Adrenal gland (tissue), 12 donors: ENCODE results near the gene IL1RAPL2. TPM values are rescaled to one million over a fixed set of nuclear protein-coding genes. Genes with fewer than 3 reads are reported as not detected.

Experiments used
- DNase-seq, 7 donors: peaks; one replicate each; pipeline ENCODE4 v3.0.0-alpha.2; 2019 to 2020
- H3K27ac ChIP-seq, 5 donors: fragments of 200-600 bp; sonication (generic) in 4 of 5; 1 replicate in 3 of 5; 2 replicates in 2 of 5; pipeline versions ENCODE4 v1.5.1 to v1.8.0; 2016 to 2020; ENCODE audit warnings: mild to moderate bottlenecking in 1 of 5
- H3K27me3 ChIP-seq: fragments of 200-600 bp; 2 replicates; pipeline ENCODE4 v1.8.0; 2021
- H3K36me3 ChIP-seq, 2 donors: fragments of 200-600 bp; replicated peaks in 1 of 2; 1 replicate in 1 of 2; 2 replicates in 1 of 2; pipeline versions ENCODE4 v1.5.1 to v1.8.0; 2018 to 2022
- H3K4me1 ChIP-seq, 2 donors: fragments of 200-600 bp; replicated peaks in 1 of 2; 1 replicate in 1 of 2; 2 replicates in 1 of 2; pipeline versions ENCODE4 v1.5.1 to v1.8.0; 2018 to 2021
- H3K4me3 ChIP-seq, 4 donors: fragments of 200-600 bp; sonication (generic) in 3 of 4; one replicate each; pipeline ENCODE4 v1.5.1; 2016 to 2018
- H3K9me3 ChIP-seq, 3 donors: fragments of 200-600 bp; sonication (generic) in 1 of 3; replicated peaks in 1 of 3; 1 replicate in 2 of 3; 2 replicates in 1 of 3; pipeline versions ENCODE4 v1.5.1 to v1.8.0; 2016 to 2021
- POLR2A ChIP-seq, 2 donors: fragments of 450-650 bp; IDR thresholded peaks; one replicate each; pipeline ENCODE4 v1.6.1; 2017; ENCODE audit warnings: antibody characterized with exemption in 2 of 2, mild to moderate bottlenecking in 2 of 2, moderate library complexity in 1 of 2
- WGBS, 4 donors: extraction: QIAGEN DNeasy Blood & Tissue Kit in 2 of 4; methylation state at CpG; one replicate each; pipeline versions ENCODE4 v1.1.5 to v1.1.7; 2013 to 2017; 5-methylcytosine and 5-hydroxymethylcytosine counted together
- intact Hi-C, 2 donors: fragments of 100-400 bp; cut with DNase I; formaldehyde crosslinking; loops; one replicate each; pipeline versions ENCODE4 v1.14.1 to v1.15.0; 2022 to 2023
- polyA plus RNA-seq, 3 donors: library from polyadenylated mRNA; stranded (reverse); fragments of 200-250 nt in 2 of 3; fragments of 350-450 nt in 1 of 3; fragmentation: Illumina TruSeq in 1 of 3; extraction: RNeasy Lipid Tissue Mini Kit (QIAGEN cat#74804) in 1 of 3; gene quantifications; one replicate each; pipeline ENCODE4 v1.2.3, GENCODE V29; 2013 to 2014
- total RNA-seq, 9 donors: library from RNA; depleted of rRNA in 4 of 9; stranded (reverse); fragments of >200 nt in 4 of 9; fragments of 120-200 nt in 1 of 9; fragmentation: NEBNext Ultra II Directional in 1 of 9; extraction: Animal tissue kit (Norgen Biotek cat#: 25700) in 1 of 9; gene quantifications; one replicate each; pipeline versions ENCODE4 v1.1.0 to v1.2.4, GENCODE V29; 2013 to 2023
- TF ChIP-seq, protein P1 (sequence below), 6 experiments: fragments of 450-650 bp in 4 of 6; fragments of 200-600 bp in 2 of 6; sonication (generic) in 1 of 6; IDR thresholded peaks; 1 replicate in 5 of 6; 2 replicates in 1 of 6; pipeline versions ENCODE4 v1.5.1 to v1.8.0; 2016 to 2021; ENCODE audit warnings: antibody characterized with exemption in 6 of 6, mild to moderate bottlenecking in 2 of 6, moderate library complexity in 1 of 6
- donor health status: healthy with polysubstance abuse.
- donor health status: Bipolar disorder and iron deficiency.
- donor health status: DM: yes; HTN: yes; CAD: no.
- donor health status: DM: no; HTN: no; CAD: no.
- donor health status: DM: no; HTN: no; CAD: no.
- donor health status: DM: yes; HTN: yes; CAD: no.

IL1RAPL2 gene
- total and polyA plus RNA-seq, 12 donors: 0.27 to 8.4 (median 0.64) TPM; not detected in 5

DNA sequence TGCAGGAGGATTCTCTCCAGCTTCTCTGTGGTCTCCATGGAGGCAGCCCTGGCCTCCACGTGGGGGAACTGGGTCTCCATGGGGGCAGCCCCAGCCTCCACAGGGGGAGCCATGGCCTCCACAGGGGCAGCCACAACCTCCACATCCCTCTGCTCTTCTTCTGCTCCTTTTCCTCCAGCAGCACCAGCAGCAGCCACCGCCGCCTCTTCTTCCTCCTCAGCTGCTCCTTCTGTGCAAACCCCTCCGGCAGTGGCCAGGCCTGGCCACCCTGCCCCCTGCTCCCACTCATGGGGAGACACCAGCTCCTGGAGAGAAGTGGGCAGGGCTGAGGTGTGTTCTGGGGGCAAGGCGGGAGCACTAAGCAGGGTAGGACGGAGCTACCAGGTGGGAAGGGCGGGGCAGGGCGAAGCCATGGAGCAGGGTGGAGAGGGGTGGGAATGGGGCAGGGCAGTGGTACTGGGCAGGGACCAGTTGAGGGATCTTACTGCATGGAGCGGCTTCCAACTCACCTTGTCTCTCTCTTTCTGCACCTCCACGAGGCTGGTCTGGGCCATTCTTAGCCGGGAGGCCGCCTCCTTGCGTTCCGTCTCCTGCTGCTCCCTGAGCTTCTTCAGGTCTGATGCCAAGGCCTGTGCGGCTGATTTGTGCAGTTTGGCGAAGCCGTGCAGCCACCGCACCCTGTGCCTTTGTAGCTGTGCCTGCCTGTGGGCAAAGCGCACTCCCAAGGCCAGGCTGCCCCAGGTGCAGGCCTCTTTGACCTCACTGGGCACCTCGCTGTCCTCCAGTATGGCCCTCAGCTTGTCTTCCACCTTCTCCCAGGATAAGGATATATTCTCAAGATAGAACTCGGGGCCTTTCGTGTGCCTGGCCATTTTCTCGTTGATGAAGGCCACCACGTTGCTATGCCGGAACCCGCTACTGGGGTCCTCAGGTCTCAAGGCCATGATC is 653.7 kb downstream of the IL1RAPL2 start:
- 85 to 93% (median 91%) methylated on average over 8 to 26 of the region's 26 CpGs for WGBS, 4 donors
- TF ChIP-seq, protein P1, sequence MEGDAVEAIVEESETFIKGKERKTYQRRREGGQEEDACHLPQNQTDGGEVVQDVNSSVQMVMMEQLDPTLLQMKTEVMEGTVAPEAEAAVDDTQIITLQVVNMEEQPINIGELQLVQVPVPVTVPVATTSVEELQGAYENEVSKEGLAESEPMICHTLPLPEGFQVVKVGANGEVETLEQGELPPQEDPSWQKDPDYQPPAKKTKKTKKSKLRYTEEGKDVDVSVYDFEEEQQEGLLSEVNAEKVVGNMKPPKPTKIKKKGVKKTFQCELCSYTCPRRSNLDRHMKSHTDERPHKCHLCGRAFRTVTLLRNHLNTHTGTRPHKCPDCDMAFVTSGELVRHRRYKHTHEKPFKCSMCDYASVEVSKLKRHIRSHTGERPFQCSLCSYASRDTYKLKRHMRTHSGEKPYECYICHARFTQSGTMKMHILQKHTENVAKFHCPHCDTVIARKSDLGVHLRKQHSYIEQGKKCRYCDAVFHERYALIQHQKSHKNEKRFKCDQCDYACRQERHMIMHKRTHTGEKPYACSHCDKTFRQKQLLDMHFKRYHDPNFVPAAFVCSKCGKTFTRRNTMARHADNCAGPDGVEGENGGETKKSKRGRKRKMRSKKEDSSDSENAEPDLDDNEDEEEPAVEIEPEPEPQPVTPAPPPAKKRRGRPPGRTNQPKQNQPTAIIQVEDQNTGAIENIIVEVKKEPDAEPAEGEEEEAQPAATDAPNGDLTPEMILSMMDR (IDR thresholded peaks at IDR 0.05): no peak
- TF ChIP-seq POLR2A (IDR thresholded peaks at IDR 0.05): no peak
- no peaks in the 10 kb centered on the region for H3K9me3 ChIP-seq
- intact Hi-C loops: no loop called here
- H3K4me1 ChIP-seq: no peaks in the 10 kb centered on the region
- H3K36me3 ChIP-seq: no peaks in the 10 kb centered on the region
- H3K4me3 ChIP-seq: no peak overlapping the region
- H3K27me3 ChIP-seq: peaks cover 7% of the 10 kb centered on the region
- H3K27ac ChIP-seq: no peak overlapping the region
- no peak for DNase-seq

DNA sequence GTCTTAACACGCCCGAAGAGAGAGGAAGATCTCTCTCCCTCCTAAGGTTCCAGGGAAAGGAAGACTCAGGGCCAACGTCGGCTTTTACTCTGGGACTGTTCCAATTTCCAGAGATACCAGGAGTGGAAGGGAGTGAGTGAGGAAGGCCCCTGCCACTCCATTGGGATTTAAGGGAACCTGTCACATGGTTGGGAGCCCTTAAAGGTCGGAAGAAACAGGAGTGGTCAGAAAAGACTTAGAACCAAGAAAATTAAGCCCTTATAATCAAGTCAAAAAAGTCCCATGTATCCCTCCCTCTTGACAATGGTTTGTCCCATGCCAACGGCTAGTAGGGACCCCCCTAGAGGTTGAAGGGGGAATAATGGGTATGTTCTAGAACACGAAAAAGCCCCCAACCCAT is 654.6 kb downstream of the IL1RAPL2 start, which contains the start of gene TEX13A:
TEX13A (minus strand) TSS at position 59 of the 400 bp plus-strand sequence. CDS start 297 bp downstream, outside the sequence.
- no peaks in the 10 kb centered on the region for H3K9me3 ChIP-seq
- DNase-seq: no peak
- H3K27ac ChIP-seq: no peak within 1 kb of the TSS
- H3K27me3 ChIP-seq: peaks cover 7% of the 10 kb centered on the region
- H3K4me3 ChIP-seq: no peak within 1 kb of the TSS
- TF ChIP-seq, protein P1 (IDR thresholded peaks at IDR 0.05): no peak
- TF ChIP-seq POLR2A (IDR thresholded peaks at IDR 0.05): no peak
- intact Hi-C loops: no loop called here
- H3K4me1 ChIP-seq: no peaks in the 10 kb centered on the region
- H3K36me3 ChIP-seq: no peaks in the 10 kb centered on the region
- WGBS, 4 donors: 74 to 80% (median 77%) methylated on average over 4 to 7 of the region's 7 CpGs

DNA sequence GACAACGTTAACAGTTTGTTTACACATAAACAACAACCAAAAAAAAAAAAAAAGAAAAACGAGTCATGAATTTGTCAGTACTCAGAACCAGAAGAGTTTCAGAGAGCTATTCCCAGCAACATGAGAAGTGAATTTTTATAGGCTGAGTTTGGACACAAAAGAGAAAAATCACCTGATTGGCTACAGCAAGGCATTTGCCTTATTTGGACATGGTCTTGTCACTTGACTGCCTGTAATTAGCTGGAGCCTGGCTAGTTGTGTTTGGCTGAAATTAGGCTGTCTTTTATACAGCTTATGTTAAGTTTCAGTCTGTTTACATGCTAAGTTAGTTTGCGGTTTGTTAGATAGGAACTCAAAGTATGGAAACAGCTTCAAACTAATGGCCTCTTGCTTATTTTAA is 655.4 kb downstream of the IL1RAPL2 start:
- intact Hi-C loops: no loop called here
- no peaks in the 10 kb centered on the region for H3K4me1 ChIP-seq
- TF ChIP-seq POLR2A (IDR thresholded peaks at IDR 0.05): no peak
- TF ChIP-seq, protein P1 (IDR thresholded peaks at IDR 0.05): no peak
- H3K27ac ChIP-seq: no peak overlapping the region
- DNase-seq: no peak
- H3K4me3 ChIP-seq: no peak overlapping the region
- WGBS, 4 donors: 63 to 77% (median 65%) methylated on average over 3 of the region's 3 CpGs
- no peaks in the 10 kb centered on the region for H3K36me3 ChIP-seq
- peaks cover 7% of the 10 kb centered on the region for H3K27me3 ChIP-seq
- H3K9me3 ChIP-seq: no peaks in the 10 kb centered on the region

DNA sequence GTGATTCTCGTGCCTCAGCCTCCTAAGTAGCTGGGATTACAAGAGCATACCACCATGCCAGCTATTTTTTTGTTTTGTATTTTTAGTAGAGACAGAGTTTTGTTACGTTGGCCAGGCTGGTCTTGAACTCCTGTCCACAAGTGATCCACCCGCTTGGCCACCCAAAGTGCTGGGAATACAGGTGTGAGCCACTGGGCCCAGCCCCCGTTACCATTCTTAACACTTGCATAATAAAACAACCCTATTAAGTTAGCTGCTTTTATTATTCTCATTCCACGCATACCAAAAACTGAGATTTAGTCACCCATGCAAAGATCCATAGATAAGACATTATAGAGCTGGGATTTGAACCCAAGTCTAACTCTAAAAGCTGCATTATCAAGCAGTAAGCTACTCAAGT is 660.5 kb downstream of the IL1RAPL2 start:
- WGBS, 4 donors: 68 to 82% (median 77%) methylated on average over 5 of the region's 5 CpGs
- no peaks in the 10 kb centered on the region for H3K4me1 ChIP-seq
- intact Hi-C loops: no loop called here
- H3K36me3 ChIP-seq: no peaks in the 10 kb centered on the region
- no peak overlapping the region for H3K27ac ChIP-seq
- peaks cover 4% of the 10 kb centered on the region for H3K27me3 ChIP-seq
- H3K4me3 ChIP-seq: no peak overlapping the region
- no peak for TF ChIP-seq POLR2A (IDR thresholded peaks at IDR 0.05)
- TF ChIP-seq, protein P1 (IDR thresholded peaks at IDR 0.05): no peak
- DNase-seq: no peak
- no peaks in the 10 kb centered on the region for H3K9me3 ChIP-seq
